ENCODE measurements around the gene TNFSF10. TPM values are rescaled to one million over a fixed set of nuclear protein-coding genes. Genes with fewer than 3 reads are reported as not detected.

The TNFSF10 gene
- total and polyA plus RNA-seq, 9 of the 15 experiments (the other 6 are each of a cell fraction or from before 2014, with no cell fraction given): 0.07 to 1.3 (median 0.27) TPM; not detected in 1

GRCh38 chr3:172490198-172490669 is 33.0 kb downstream of the TNFSF10 start (continued):
- TF ChIP-seq ZNF512 (tag; IDR thresholded peaks at IDR 0.05) (peak; percentile 90), SOX6 (IDR thresholded peaks at IDR 0.05) (peak; percentile 72), TRIM24 (IDR thresholded peaks at IDR 0.05) (0 out of 4 replicates have a peak, but pooled peaks of 1 of the 2 experiments have one; percentile 14), HDGF (IDR thresholded peaks at IDR 0.05) (0 out of 2 replicates have a peak, but pooled peaks have one; percentile 35), NFIC (IDR thresholded peaks at IDR 0.05) (peak; percentile 6; the same call in 1 of the 2 replicates), CHAMP1 (IDR thresholded peaks at IDR 0.05) (peak; percentile 45; the same call in 1 of the 2 replicates), THRAP3 (IDR thresholded peaks at IDR 0.05; ENCODE audit: borderline replicate concordance) (peak; percentile 25; the same call in 1 of the 2 replicates), MGA (IDR thresholded peaks at IDR 0.05) (peak; percentile 58; the same call in 1 of the 2 replicates)

All from K562 (cell line).